ENCODE data around the gene ARID2. TPM values are rescaled to one million over a fixed set of nuclear protein-coding genes. Genes with fewer than 3 reads are reported as not detected.

ARID2 gene
- total RNA-seq, 1 experiment from 2014 or later, result 15.4 TPM

- H3K79me2 ChIP-seq (ENCODE audit: low read length), result no peaks in the 10 kb centered on the region
- no peaks in the 10 kb centered on the region for H3F3A ChIP-seq (ENCODE audit: low read length, unreplicated experiment)
- H3K36me3 ChIP-seq (ENCODE audit: low read depth, low read length), result no peaks in the 10 kb centered on the region
- no TSS peak for BruUV-seq (replicated peaks)
- H3K4me3 ChIP-seq (ENCODE audit: low read length), result no peak overlapping the region
- H3K9ac ChIP-seq (ENCODE audit: low read length), result no peak overlapping the region
- no peaks in the 10 kb centered on the region for H3K9me2 ChIP-seq (replicated peaks; ENCODE audit: low read length)
- intact Hi-C loops (cut with micrococcal nuclease), result no loop called here
- H3K4me2 ChIP-seq (ENCODE audit: low read length), result no peak overlapping the region
- no peaks in the 10 kb centered on the region for H3K27me3 ChIP-seq (ENCODE audit: low read length)
- H4K20me1 ChIP-seq (ENCODE audit: low read length), result no peaks in the 10 kb centered on the region
- ChIA-PET POLR2A (ENCODE audit: unreplicated experiment) (no interaction called here), CTCF (no interaction called here)
- no peaks in the 10 kb centered on the region for H3K9me3 ChIP-seq (ENCODE audit: low read length)
- no peak overlapping the region for H3K27ac ChIP-seq (ENCODE audit: low read length)
- DNase-seq, result no peak
- no peak for ATAC-seq
- H2AFZ ChIP-seq (ENCODE audit: low read length), result no peak overlapping the region
- TF ChIP-seq CTCF (conservative IDR thresholded peaks at IDR 0.05; ENCODE audit: low read depth, low read length) (no peak), EZH2 (IDR thresholded peaks at IDR 0.05; ENCODE audit: low read length, unreplicated experiment) (no peak), EZH2phosphoT487 (IDR thresholded peaks at IDR 0.05; ENCODE audit: borderline replicate concordance, low read length) (no peak)
- H3K4me1 ChIP-seq (ENCODE audit: insufficient read depth, low read length), result no peaks in the 10 kb centered on the region
Observed at GRCh38 chr12:45696049-45696448, 33.5 kb upstream of the ARID2 start.

GRCh38 chr12:45697371-45697770 is 32.1 kb upstream of the ARID2 start:
- H3K79me2 ChIP-seq (ENCODE audit: low read length), result no peaks in the 10 kb centered on the region
- H4K20me1 ChIP-seq (ENCODE audit: low read length), result no peaks in the 10 kb centered on the region
- no peak for ATAC-seq
- no peak for DNase-seq
- ChIA-PET POLR2A (ENCODE audit: unreplicated experiment) (no interaction called here), CTCF (no interaction called here)
- TF ChIP-seq EZH2phosphoT487 (IDR thresholded peaks at IDR 0.05; ENCODE audit: borderline replicate concordance, low read length) (no peak), EZH2 (IDR thresholded peaks at IDR 0.05; ENCODE audit: low read length, unreplicated experiment) (no peak), CTCF (conservative IDR thresholded peaks at IDR 0.05; ENCODE audit: low read depth, low read length) (no peak)
- H3F3A ChIP-seq (ENCODE audit: low read length, unreplicated experiment), result no peaks in the 10 kb centered on the region
- no peak overlapping the region for H2AFZ ChIP-seq (ENCODE audit: low read length)
- no peaks in the 10 kb centered on the region for H3K4me1 ChIP-seq (ENCODE audit: insufficient read depth, low read length)
- intact Hi-C loops (cut with micrococcal nuclease), result no loop called here
- H3K27me3 ChIP-seq (ENCODE audit: low read length), result no peaks in the 10 kb centered on the region
- no peaks in the 10 kb centered on the region for H3K9me2 ChIP-seq (replicated peaks; ENCODE audit: low read length)
- no peak overlapping the region for H3K4me3 ChIP-seq (ENCODE audit: low read length)
- no peaks in the 10 kb centered on the region for H3K9me3 ChIP-seq (ENCODE audit: low read length)
- H3K36me3 ChIP-seq (ENCODE audit: low read depth, low read length), result no peaks in the 10 kb centered on the region
- H3K9ac ChIP-seq (ENCODE audit: low read length), result no peak overlapping the region
- no peak overlapping the region for H3K4me2 ChIP-seq (ENCODE audit: low read length)
- no peak overlapping the region for H3K27ac ChIP-seq (ENCODE audit: low read length)
- BruUV-seq (replicated peaks), result no TSS peak

GRCh38 chr12:45701296-45701695 is 28.2 kb upstream of the ARID2 start:
- Histone ChIP-seq H3K36me3 (ENCODE audit: low read depth, low read length) (no peaks in the 10 kb centered on the region), H3K4me2 (ENCODE audit: low read length) (no peak overlapping the region), H4K20me1 (ENCODE audit: low read length) (no peaks in the 10 kb centered on the region), H3K27me3 (ENCODE audit: low read length) (no peaks in the 10 kb centered on the region), H3K27ac (ENCODE audit: low read length) (no peak overlapping the region), H3K9ac (ENCODE audit: low read length) (no peak overlapping the region), H3K9me3 (ENCODE audit: low read length) (no peaks in the 10 kb centered on the region), H3F3A (ENCODE audit: low read length, unreplicated experiment) (no peaks in the 10 kb centered on the region), H3K79me2 (ENCODE audit: low read length) (no peaks in the 10 kb centered on the region), H3K4me1 (ENCODE audit: insufficient read depth, low read length) (peaks cover 5% of the 10 kb centered on the region), H3K4me3 (ENCODE audit: low read length) (no peak overlapping the region), H2AFZ (ENCODE audit: low read length) (no peak overlapping the region), H3K9me2 (replicated peaks; ENCODE audit: low read length) (no peaks in the 10 kb centered on the region)
- ATAC-seq, result no peak
- ChIA-PET CTCF (no interaction called here), POLR2A (ENCODE audit: unreplicated experiment) (no interaction called here)
- intact Hi-C loops (cut with micrococcal nuclease), result no loop called here
- TF ChIP-seq EZH2 (IDR thresholded peaks at IDR 0.05; ENCODE audit: low read length, unreplicated experiment) (no peak), CTCF (conservative IDR thresholded peaks at IDR 0.05; ENCODE audit: low read depth, low read length) (no peak), EZH2phosphoT487 (IDR thresholded peaks at IDR 0.05; ENCODE audit: borderline replicate concordance, low read length) (no peak)
- DNase-seq, result no peak
- no TSS peak for BruUV-seq (replicated peaks)

Measured in PC-3 (cell line).